GM18868 (cell line): ENCODE measurements around the gene WFDC2.

Experiments
- ATAC-seq: cut with Tn5 transposase; IDR thresholded peaks from one replicate; pipeline ENCODE4 v1.9.1; 2021; ENCODE audit warnings: mild to moderate bottlenecking, moderate library complexity; ENCODE audit not compliant: unreplicated experiment

The WFDC2 gene, protein sequence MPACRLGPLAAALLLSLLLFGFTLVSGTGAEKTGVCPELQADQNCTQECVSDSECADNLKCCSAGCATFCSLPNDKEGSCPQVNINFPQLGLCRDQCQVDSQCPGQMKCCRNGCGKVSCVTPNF

DNA sequence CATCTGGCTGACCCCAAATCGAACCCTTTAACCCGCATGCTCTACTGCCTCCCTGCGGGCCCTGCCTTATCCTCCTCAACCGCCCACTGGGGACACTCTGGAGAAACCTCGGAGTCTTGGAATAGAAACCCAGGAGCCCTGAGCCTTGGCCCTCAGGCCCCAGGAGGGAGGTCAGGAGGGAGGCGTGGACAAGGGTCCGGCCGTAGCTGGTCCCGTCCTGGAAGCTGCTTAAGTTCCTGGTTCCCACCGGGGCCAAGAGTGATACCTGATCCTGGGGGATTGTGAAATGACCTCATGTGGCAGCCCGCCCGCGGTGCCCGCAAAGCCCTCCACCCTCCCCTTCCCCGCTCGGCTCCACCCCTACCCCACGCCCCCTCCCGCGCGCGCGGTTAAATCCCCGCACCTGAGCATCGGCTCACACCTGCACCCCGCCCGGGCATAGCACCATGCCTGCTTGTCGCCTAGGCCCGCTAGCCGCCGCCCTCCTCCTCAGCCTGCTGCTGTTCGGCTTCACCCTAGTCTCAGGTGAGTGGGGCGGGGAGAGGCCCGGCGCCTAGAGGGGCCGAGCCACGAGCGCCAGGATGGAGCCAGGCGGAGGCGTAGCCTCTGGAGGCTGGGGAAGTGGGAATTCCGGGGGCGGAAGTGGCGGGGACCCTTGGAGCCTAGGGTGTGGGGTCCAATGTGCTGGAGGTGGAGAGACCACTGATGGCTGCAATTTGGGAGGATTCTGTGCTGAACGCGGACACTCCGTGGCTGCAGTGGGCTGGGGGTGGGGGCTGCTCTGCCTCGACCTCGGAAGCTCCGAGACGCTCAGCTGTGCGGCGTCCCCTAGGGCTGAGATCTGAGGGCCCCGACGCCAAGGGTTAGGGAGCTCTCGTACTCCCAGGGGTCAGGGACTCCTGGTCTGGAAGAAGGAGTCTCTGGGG is at the start of gene WFDC2:
WFDC2 (plus strand) TSS at position 418 of the 926 bp plus-strand sequence; CDS start at position 447, 29 bp downstream.
- no peak for ATAC-seq

DNA sequence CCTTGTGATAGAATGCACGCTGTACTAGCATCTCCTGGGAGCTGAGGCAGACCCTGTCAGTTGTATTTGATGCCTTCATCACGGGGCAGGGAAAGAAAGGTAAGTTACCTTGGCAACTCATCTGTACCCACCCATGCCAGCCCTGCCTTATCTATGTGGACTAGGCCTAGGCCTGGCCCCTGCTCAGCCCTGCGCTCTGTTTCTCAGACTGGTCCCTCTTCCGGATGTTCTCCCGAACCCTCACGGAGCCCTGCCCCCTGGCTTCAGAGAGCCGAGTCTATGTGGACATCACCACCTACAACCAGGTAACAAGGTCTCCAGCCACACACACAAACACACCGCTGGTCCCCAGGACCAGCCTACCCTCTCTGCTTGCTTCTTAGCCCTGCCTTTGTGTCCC is 49.4 kb upstream of the WFDC2 start:
- no peak for ATAC-seq

DNA sequence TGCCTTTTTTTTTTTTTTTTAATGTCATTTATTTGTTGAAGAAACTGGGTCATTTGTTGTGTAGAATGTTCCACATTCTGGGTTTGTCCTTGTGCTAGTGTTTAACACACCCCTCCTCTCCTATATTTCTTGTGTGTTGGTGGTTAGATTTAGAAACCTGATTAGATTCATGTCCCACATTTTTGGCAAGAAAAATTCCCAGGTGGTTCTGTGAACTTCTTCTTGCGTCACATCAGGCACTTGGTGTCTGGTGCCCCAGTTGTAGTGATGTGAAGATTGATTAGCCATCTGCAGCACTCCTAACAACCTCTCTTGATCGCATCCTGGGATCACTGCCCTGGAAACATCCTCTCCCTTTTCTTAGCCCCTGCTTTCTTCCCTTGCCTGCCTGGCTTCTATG is 45.9 kb upstream of the WFDC2 start:
- no peak for ATAC-seq

DNA sequence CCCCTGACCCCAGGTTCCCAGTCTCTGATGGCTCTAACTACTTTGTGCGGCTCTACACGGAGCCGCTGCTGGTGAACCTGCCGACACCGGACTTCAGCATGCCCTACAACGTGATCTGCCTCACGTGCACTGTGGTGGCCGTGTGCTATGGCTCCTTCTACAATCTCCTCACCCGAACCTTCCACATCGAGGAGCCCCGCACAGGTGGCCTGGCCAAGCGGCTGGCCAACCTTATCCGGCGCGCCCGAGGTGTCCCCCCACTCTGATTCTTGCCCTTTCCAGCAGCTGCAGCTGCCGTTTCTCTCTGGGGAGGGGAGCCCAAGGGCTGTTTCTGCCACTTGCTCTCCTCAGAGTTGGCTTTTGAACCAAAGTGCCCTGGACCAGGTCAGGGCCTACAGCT is 44.0 kb upstream of the WFDC2 start:
- ATAC-seq = no peak

DNA sequence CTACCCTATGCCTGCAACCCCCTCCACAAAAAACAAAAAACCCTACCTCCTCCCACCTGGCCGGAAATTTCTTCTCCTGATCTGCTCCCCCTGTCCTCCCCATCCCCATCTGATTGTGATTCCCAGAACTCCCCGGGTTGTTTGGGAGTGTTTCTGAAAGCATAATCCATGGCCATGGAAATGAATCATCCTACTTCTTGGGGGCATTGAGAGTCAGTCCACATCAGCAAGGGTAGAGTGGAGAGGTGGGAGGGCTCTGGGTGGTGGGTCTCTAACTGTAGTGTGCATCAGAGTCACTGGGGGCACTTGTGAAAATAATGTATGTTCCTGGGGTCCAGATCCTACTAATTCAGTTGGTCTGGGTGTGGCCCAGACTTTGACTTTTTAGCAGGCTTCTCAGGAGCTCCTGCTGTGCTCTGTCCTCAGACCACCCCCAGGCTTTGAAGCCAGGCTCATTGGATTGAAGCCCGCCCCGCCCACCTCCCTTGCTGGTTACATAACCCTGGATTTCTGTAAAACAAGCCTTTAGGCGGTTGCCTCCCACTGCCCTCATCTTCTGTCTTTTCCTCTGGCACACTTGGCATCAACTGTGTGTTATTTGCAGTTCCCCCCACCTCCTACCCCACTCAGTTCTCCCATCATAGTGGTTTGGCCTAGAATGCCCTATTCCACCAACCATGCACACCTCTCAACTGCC is 43.1 kb upstream of the WFDC2 start:
- ATAC-seq = no peak

DNA sequence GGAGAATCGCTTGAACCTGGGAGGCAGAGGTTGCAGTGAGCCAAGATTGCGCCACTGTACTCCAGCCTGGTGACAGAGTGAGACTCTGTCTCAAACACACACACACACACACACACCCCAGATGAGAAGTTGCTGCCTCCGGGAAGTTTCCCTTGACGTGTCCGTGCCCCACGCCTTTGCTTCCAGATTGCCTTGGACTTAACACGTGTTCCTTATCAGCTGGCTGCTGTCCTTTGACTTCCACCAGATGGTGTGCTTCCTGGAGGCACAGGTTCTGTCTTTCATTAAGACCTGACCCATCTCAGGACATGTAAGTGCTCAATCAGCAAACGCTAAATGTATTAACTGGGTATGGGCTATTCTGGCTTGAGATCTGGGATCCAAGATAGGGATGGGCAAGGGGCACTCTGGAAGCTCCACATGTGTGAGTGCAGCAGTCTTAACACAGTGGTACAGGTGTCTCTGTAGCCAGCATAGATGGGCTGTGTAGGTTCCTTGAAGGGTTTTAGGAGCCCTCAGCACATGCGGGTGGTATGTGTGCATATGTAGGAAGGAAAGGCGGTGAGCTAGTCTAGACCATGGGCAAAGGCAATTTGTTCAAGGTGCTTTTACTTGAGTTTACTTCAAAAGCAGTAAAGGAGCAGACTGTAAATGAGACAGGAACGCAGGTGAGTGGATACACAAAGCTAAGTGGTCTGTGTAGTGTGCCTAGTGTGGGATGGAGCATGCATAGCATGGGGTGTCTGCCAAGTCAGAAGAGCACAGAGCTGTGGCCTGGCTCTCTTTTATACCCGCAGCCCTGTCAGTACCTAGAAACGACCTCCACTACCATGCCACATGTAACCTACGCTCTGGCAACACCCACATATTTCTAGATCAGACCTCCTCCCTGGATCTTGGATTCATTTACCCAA is 42.1 kb upstream of the WFDC2 start:
- ATAC-seq = no peak

DNA sequence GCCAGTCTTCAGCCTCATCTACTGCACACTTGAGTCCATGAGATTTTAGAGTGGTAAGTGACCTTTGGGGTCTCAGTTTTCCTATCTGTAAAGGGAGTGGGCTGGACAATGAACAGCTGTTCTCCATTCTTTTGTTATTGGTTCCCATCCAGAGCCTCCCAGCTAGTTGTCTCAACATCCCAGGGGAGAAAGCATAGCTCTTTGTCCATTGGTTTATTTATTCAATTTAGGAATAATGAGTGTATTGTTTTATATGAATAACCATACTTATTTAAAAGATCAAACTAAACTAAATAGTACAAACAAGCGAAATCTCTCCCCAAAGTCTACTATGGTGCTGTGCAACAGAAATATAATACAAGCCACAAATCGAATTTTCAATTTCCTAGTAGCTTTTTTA is 39.9 kb upstream of the WFDC2 start:
- no peak for ATAC-seq

DNA sequence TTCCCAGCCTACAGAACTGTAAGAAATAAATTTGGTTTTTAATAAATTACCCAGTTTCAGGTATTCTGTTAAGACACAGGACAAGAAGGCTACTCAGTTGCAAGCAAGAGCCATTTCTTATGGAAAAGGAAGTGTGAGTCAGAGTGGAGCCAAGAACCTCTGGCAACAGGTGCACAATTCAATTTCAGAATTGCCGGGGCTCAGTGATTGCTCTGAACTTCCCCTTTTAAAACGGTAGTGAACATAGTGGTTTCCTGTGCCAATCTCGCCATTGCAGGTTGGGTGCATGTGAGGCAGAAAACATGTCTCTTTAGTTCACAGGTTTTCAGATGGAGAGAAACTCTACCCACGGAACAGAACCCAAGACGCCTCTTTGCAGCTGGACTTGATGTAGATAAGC is 37.3 kb upstream of the WFDC2 start:
- peak; percentile 79 for ATAC-seq

DNA sequence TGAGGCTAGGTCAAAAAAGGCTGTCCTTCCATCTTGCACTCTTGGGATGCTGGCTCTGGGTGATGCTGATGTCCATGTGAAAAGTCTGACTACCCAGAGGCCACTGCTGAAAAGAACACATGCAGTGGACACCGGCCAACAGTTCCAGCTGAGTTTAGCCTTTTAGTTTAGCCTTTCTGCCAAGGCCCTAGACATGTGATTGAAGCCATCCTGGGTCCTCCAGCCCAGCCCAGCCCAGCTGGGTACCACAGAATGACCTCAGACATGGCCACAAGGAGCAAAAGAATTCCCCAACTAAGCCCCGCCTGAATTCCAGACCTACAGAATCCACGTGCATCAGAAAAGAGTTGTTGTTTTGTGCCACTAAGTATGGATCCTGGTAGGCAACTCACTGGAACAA is 36.2 kb upstream of the WFDC2 start:
- no peak for ATAC-seq

DNA sequence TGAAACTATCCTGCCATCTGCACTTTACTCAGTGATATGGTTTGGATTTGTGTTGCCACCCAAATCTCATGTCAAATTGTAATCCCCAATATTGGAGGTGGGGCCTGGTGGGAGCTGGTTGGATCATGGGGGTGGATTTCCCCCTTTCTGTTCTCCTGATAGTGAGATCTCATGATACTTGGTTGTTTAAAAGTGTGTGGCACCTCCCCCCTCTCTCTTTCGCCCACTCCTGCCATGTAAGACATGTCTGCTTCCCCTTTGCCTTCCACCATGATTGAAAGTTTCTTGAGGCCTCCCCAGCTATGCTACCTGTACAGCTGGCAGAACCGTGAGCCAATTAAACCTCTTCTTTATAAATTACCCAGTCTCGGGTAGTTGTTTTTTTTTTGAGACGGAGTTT is 35.6 kb upstream of the WFDC2 start:
- ATAC-seq = no peak

DNA sequence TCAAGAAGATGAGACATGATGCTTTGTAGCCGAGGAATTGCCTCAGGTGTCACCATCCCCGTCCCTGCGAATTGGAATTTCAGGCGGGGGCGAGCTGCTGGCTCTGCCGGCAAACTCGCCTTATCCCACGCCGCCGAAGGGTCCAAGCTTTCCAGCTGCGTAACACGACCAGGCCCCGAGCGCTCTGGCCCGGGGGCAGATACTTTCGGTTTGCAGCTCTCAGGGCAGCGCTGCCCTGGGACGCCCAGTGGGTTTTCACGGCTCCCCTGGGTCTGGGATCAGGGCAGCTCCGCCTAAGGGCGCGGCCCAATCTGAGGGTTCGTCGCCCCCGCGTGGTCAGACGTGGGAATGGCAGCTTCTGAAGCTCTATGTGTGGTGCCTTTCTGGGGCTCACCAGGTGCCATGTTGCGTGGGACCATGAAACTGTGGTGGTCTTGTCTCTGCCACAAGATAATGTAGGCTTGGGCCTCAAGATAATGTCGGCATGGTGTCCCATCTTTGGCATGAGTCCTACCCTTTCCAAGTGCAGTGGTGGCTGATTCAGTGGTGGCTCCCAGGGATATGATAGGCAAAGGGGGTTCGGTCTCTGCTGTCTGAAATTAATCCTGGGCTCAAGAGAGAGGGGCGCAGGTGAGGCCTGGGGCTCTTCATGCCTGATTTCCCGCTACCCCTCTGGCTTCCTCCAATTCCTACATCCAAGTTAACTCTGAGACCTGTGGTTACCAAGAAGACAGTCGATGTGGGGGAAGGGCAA is 32.6 kb upstream of the WFDC2 start:
- peak; percentile 75 for ATAC-seq

DNA sequence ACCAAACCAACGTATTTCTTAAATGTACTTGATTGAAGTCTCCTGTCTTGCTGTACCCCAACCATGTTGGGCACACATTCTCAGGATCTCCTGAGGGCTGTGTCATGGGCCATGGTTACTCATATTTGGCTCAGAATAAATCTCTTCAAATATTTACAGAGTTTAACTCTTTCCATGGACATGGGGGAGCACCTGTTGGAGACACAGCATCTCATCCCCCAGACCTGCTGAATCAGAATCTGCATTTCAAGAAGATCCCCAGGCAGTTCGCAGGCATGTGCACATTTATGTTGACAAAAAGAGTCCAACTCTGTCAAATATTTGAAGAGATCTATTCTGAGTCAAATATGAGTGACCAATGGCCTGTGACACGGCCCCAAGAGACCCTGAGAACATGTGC is 29.1 kb upstream of the WFDC2 start:
- no peak for ATAC-seq

DNA sequence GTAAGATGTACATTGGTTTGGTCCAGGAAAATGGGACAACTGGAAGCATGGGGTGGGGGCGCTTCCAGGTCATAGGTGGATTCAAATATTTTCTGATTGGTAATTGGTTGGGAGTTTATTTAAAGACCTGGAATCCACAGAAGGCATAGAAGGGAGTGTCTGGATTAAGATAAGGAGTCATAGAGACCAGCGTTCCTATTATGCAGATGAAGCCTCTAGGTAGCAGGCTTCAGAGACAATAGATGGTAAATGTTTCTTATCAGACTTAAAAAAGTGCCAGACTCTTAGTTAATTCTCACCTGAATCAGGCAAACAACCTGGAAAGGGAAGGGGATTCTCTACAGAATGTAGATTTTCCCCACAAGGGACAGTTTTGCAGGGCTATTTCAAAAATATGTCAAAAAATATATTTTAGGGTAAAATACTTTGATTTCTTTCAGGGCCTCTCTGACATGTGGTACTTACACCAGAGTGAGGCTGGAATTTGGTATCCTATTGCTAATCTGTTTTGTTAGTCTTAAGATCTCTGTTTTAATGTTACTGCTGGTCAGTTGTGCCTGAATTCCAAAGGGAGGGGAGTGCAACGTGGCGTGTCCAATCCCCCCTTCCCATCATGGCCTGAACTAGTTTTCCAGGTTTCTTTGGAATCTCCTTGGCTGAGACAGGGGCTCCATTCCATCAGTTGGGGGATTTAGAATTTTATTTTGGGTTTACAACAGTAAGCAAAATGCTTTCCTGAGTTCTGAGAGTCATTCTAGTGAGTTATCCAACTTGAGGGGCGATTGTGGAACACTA is 28.5 kb upstream of the WFDC2 start:
- ATAC-seq = no peak

DNA sequence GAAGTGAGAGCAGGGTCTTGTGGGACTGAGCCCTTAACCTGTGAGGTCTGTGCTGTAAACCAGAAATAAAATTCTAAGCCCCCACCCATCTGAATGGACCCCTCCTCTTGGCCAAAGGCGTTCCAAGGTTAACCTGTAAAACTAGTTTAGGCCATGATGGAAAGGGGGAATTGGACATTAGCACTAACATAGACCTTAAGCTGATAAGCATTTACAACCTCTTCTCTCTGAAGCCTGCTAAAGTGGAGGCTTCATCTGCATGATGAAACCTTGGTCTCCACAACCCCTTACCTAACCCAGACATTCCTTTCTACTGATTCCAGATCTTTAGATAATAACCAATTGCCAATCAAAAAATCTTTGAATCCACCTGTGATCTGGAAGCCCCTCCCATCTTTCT is 27.8 kb upstream of the WFDC2 start:
- ATAC-seq = no peak

DNA sequence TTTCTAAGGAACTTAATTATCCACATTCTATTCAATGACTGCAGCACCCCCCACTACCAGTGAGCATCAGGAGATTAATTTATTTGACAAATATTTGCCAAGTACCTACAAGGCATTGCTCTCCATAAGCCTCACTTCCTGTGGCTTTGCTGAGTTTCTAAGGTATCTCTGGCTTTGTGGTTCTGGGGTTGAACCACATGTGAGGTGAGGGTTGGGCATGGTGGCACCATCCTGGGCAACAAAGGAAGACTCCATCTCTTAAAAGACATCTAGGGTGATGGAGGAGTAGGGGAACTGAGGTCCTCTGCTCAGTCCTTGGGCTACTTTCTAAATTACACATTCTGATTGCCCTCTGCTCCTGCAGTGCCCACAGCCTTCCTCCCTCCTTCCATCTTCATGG is 25.5 kb upstream of the WFDC2 start:
- ATAC-seq = no peak

DNA sequence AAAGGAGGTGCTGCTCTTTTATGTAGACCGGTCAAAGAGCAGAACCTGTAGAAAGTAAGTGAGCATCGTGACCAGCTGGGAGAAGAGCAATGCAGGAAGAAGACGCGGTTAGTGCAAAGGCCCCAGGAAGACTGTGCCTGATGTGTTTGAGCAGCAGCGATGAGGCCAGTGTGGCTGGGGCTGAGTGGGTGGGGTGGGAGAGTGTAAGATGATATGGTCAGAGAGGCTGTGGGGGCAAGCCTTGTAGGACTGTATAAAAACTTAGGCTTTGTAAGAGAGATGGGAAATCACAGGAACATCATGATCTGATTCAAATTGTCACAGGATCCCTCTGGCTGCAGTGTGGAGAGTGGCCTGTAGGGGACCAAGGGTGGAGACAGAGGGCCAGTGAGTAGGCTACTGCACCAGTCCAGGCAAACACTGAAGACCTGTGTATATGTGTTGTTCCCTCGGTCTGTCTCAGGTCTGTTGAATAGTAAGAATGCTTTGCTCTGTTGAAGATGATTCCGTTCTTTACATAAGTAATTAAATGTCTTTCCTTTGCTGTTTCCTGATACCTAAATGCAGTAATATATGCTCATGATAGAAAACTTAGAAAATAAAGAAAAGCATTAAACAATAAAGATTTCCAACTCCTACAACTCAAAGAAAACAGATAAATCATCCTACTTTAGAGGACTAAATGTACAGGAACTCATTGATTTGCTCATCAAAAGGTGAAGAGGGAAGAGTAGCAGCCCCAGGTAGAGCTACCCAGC is 23.6 kb upstream of the WFDC2 start:
- no peak for ATAC-seq

DNA sequence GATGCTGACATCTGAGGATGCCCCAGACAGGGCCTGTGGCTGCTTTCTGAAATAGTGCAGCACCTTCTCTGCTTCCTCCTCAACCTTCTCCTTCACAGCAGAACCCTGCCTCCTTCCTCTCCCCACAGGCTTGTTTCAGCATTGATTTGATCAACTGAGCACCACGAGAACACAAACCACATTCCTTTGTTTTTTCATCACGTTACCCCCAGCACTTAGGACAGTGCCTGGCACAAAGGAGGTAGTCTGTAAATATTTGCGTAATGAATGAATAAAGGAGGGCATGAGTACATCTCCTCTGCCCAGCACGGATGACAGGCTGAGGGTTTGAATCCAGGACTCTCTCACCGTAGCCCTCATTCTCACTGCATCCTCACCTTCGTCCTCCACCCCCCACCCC is 21.3 kb upstream of the WFDC2 start:
- no peak for ATAC-seq

DNA sequence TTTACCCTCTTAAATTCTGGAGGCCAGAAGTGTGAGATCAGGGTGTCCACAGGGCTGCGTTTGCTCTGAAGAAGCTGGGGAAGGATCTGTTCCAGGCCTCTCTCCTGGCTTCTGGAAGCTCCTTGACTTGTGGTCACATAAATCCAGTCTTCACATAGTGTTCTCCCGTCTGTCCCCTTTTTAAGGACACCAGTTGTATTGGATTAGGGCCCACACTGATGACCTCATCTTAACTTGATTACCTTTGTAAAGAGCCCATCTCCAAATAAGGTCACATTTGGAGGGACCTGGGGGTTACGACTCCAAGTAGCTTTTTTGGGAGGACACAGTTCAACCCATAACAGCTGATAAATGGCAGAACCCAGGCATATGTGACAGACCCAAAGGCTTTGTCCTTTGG is 20.0 kb upstream of the WFDC2 start:
- ATAC-seq = no peak
